ENCODE results near the gene CALY. TPM values are rescaled to one million over a fixed set of nuclear protein-coding genes. Genes with fewer than 3 reads are reported as not detected.

The CALY gene
- total RNA-seq, 3 donors from 2014 or later (not counting 1 experiment from before 2014, with no cell fraction given) = not detected

- H3K27me3 ChIP-seq (ENCODE audit: control insufficient read depth, insufficient read depth, low read length) = peaks cover 41% of the 10 kb centered on the region
- intact Hi-C loops (cut with micrococcal nuclease) = loop anchor here (1.0 to 2.0 kb wide), 2 partner anchors 167 to 191 kb away; no protein-coding TSS in a partner anchor
- H3K4me1 Mint-ChIP-seq = peaks cover 9 to 22% of the 10 kb centered on the region in 2 donors
- ATAC-seq (peak; percentile 88 to 92 (median 90)), DNase-seq (peak; percentile 82 to 94)
- peak overlapping the region; percentile 65 for H3K4me3 Mint-ChIP-seq
- peak overlapping the region in 1 of 2 donors; percentile 80 for H3K27ac Mint-ChIP-seq
- no peaks in the 10 kb centered on the region for H3K9me3 ChIP-seq (ENCODE audit: control insufficient read depth, insufficient read depth, low read length)
- H3K4me3 ChIP-seq (ENCODE audit: low read length) = no peak overlapping the region
- 11% methylated on average over 37 of the region's 37 CpGs for WGBS (ENCODE audit: insufficient coverage)
- H3K27ac ChIP-seq (ENCODE audit: low read length) = no peak overlapping the region
- TF ChIP-seq, protein P1, sequence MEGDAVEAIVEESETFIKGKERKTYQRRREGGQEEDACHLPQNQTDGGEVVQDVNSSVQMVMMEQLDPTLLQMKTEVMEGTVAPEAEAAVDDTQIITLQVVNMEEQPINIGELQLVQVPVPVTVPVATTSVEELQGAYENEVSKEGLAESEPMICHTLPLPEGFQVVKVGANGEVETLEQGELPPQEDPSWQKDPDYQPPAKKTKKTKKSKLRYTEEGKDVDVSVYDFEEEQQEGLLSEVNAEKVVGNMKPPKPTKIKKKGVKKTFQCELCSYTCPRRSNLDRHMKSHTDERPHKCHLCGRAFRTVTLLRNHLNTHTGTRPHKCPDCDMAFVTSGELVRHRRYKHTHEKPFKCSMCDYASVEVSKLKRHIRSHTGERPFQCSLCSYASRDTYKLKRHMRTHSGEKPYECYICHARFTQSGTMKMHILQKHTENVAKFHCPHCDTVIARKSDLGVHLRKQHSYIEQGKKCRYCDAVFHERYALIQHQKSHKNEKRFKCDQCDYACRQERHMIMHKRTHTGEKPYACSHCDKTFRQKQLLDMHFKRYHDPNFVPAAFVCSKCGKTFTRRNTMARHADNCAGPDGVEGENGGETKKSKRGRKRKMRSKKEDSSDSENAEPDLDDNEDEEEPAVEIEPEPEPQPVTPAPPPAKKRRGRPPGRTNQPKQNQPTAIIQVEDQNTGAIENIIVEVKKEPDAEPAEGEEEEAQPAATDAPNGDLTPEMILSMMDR (IDR thresholded peaks at IDR 0.05) = peak; percentile 96
- H3K27me3 Mint-ChIP-seq (ENCODE audit: low read depth in 2 of 2) = peaks cover 41 to 57% of the 10 kb centered on the region in 2 donors
- H3K9me3 Mint-ChIP-seq = no peaks in the 10 kb centered on the region
- peaks cover 19% of the 10 kb centered on the region for H3K4me1 ChIP-seq (ENCODE audit: control insufficient read depth, insufficient read depth, low read length)
- no peaks in the 10 kb centered on the region for H3K36me3 ChIP-seq (ENCODE audit: control insufficient read depth, insufficient read depth, low read length)
- no peaks in the 10 kb centered on the region for H3K36me3 Mint-ChIP-seq
These were observed 7.0 kb downstream of the CALY start for GRCh38 chr10:133329491-133330202.

GRCh38 chr10:133328358-133329343 lies 8.0 kb downstream of the CALY start:
- H3K36me3 ChIP-seq (ENCODE audit: control insufficient read depth, insufficient read depth, low read length) = no peaks in the 10 kb centered on the region
- Mint-ChIP-seq H3K4me3 (no peak overlapping the region), H3K9me3 (no peaks in the 10 kb centered on the region), H3K27me3 (ENCODE audit: low read depth in 2 of 2) (peaks cover 39 to 57% of the 10 kb centered on the region in 2 donors), H3K27ac (no peak overlapping the region), H3K4me1 (peaks cover 9 to 20% of the 10 kb centered on the region in 2 donors), H3K36me3 (no peaks in the 10 kb centered on the region)
- no peaks in the 10 kb centered on the region for H3K9me3 ChIP-seq (ENCODE audit: control insufficient read depth, insufficient read depth, low read length)
- TF ChIP-seq, protein P1 (IDR thresholded peaks at IDR 0.05) = no peak
- peaks cover 41% of the 10 kb centered on the region for H3K27me3 ChIP-seq (ENCODE audit: control insufficient read depth, insufficient read depth, low read length)
- 82% methylated on average over 15 of the region's 15 CpGs for WGBS (ENCODE audit: insufficient coverage)
- H3K27ac ChIP-seq (ENCODE audit: low read length) = no peak overlapping the region
- peaks cover 22% of the 10 kb centered on the region for H3K4me1 ChIP-seq (ENCODE audit: control insufficient read depth, insufficient read depth, low read length)
- DNase-seq = no peak
- no peak for ATAC-seq
- intact Hi-C loops (cut with micrococcal nuclease) = loop anchor here (1.0 to 2.0 kb wide), 2 partner anchors 168 to 192 kb away; no protein-coding TSS in a partner anchor
- no peak overlapping the region for H3K4me3 ChIP-seq (ENCODE audit: low read length)

DNA sequence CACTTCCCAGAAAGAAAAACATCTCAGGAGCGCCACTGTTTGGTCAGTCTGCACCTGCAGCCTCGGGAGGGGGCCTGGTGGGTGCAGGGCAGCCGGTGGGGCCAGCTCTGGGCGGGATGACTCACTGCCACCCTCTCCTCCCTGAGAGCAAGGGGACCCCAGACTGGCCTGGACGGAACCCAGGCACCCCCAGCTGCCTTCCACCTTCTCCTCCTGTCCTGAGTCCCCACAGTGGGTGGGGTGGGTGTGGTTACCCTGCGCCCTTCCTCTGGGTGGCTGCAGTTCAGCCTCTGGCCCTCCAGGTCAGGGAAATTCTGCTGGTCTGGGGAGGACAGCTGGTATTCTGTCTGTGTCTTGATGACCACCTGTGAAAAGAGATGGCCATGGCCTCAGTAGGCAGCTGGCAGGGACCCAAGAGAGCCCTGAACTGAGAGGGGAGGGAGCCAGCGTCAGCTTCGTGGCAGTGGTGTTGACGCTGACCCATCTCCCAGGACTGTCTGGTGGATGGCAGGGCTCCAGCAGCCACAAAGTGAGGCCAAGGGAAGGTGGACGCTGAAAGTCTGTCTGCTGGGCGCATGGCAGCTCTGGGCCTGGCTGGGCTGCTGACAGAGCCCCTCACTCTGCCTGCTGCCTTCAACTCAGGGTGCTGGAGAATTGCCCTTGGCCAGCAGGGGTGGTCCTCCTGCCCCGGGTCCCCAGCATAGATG lies 8.9 kb downstream of the CALY start:
- no peak overlapping the region for H3K4me3 ChIP-seq (ENCODE audit: low read length)
- H3K9me3 ChIP-seq (ENCODE audit: control insufficient read depth, insufficient read depth, low read length) = no peaks in the 10 kb centered on the region
- H3K36me3 ChIP-seq (ENCODE audit: control insufficient read depth, insufficient read depth, low read length) = no peaks in the 10 kb centered on the region
- peaks cover 22% of the 10 kb centered on the region for H3K4me1 ChIP-seq (ENCODE audit: control insufficient read depth, insufficient read depth, low read length)
- H3K9me3 Mint-ChIP-seq = no peaks in the 10 kb centered on the region
- H3K4me3 Mint-ChIP-seq = no peak overlapping the region
- 50% methylated on average over 12 of the region's 12 CpGs for WGBS (ENCODE audit: insufficient coverage)
- TF ChIP-seq, protein P1 (IDR thresholded peaks at IDR 0.05) = no peak
- intact Hi-C loops (cut with micrococcal nuclease) = loop anchor here (2.0 kb wide), 1 partner anchor 169 kb away; no protein-coding TSS in a partner anchor
- H3K27ac ChIP-seq (ENCODE audit: low read length) = no peak overlapping the region
- H3K27ac Mint-ChIP-seq = no peak overlapping the region
- H3K27me3 Mint-ChIP-seq (ENCODE audit: low read depth in 2 of 2) = peaks cover 42 to 56% of the 10 kb centered on the region in 2 donors
- no peak for DNase-seq
- ATAC-seq = no peak
- H3K27me3 ChIP-seq (ENCODE audit: control insufficient read depth, insufficient read depth, low read length) = peaks cover 41% of the 10 kb centered on the region
- H3K36me3 Mint-ChIP-seq = no peaks in the 10 kb centered on the region
- peaks cover 9 to 20% of the 10 kb centered on the region in 2 donors for H3K4me1 Mint-ChIP-seq
